Progenitor cell of endocrine pancreas (in vitro differentiated cells): Measurements from ENCODE around the gene RSPH1. TPM values are rescaled to one million over a fixed set of nuclear protein-coding genes. Genes with fewer than 3 reads are reported as not detected.

Experiments used
- DNase-seq: peaks from one replicate; pipeline ENCODE4 v3.0.0; 2021; ENCODE audit warnings: low spot score; ENCODE audit not compliant: unreplicated experiment
- H3K27ac Mint-ChIP-seq: 2 replicates; pipeline ENCODE4 v1.8.0; 2021; ENCODE audit warnings: mild to moderate bottlenecking, moderate library complexity, mixed read lengths
- H3K27me3 Mint-ChIP-seq: 2 replicates; pipeline ENCODE4 v1.8.0; 2021; ENCODE audit warnings: mixed read lengths
- H3K36me3 Mint-ChIP-seq: 2 replicates; pipeline ENCODE4 v1.8.0; 2022; ENCODE audit warnings: mixed read lengths; ENCODE audit not compliant: insufficient read depth
- H3K4me1 Mint-ChIP-seq: 2 replicates; pipeline ENCODE4 v1.8.0; 2021; ENCODE audit warnings: low read depth, mixed read lengths
- H3K4me3 Mint-ChIP-seq: 2 replicates; pipeline ENCODE4 v1.8.0; 2021; ENCODE audit warnings: low read depth, mild to moderate bottlenecking, moderate library complexity, mixed read lengths
- H3K9me3 Mint-ChIP-seq: 2 replicates; pipeline ENCODE4 v1.8.0; 2021; ENCODE audit warnings: low read depth, mixed read lengths
- CTCF ChIP-seq: fragments of 200-600 bp; sonication (generic); IDR thresholded peaks from one replicate; pipeline ENCODE4 v1.5.0; 2021; ENCODE audit warnings: antibody characterized with exemption, mild to moderate bottlenecking; ENCODE audit not compliant: unreplicated experiment
- total RNA-seq: library from RNA; stranded (reverse); gene quantifications from 2 replicates; pipeline ENCODE4 v1.2.1, GENCODE V29; 2021

Gene RSPH1
- total RNA-seq, 1 donor from 2014 or later: 7.1 TPM

- H3K4me1 Mint-ChIP-seq: peaks cover 3% of the 10 kb centered on the region
- DNase-seq: no peak
- no peak for TF ChIP-seq CTCF
- H3K9me3 Mint-ChIP-seq: no peaks in the 10 kb centered on the region
- no peak overlapping the region for H3K27ac Mint-ChIP-seq
- no peak overlapping the region for H3K4me3 Mint-ChIP-seq
- H3K36me3 Mint-ChIP-seq: no peaks in the 10 kb centered on the region
- H3K27me3 Mint-ChIP-seq: peaks cover 35% of the 10 kb centered on the region
These were observed 69.0 kb downstream of the RSPH1 start for GRCh38 chr21:42426876-42427480.

- Mint-ChIP-seq H3K4me1 (peaks cover 3% of the 10 kb centered on the region), H3K36me3 (no peaks in the 10 kb centered on the region), H3K9me3 (no peaks in the 10 kb centered on the region), H3K4me3 (no peak overlapping the region), H3K27ac (no peak overlapping the region), H3K27me3 (peaks cover 33% of the 10 kb centered on the region)
- TF ChIP-seq CTCF: no peak
- no peak for DNase-seq
These were observed 69.6 kb downstream of the RSPH1 start for GRCh38 chr21:42426424-42426823.

- DNase-seq: no peak
- TF ChIP-seq CTCF: no peak
- Mint-ChIP-seq H3K4me3 (no peak overlapping the region), H3K27me3 (peaks cover 38% of the 10 kb centered on the region), H3K36me3 (no peaks in the 10 kb centered on the region), H3K27ac (no peak overlapping the region), H3K9me3 (no peaks in the 10 kb centered on the region), H3K4me1 (peaks cover 3% of the 10 kb centered on the region)
These were observed 70.4 kb downstream of the RSPH1 start for GRCh38 chr21:42425591-42425990.

GRCh38 chr21:42424914-42425541 is 71.0 kb downstream of the RSPH1 start:
- TF ChIP-seq CTCF: no peak
- Mint-ChIP-seq H3K27me3 (peaks cover 38% of the 10 kb centered on the region), H3K27ac (no peak overlapping the region), H3K9me3 (no peaks in the 10 kb centered on the region), H3K4me3 (no peak overlapping the region), H3K4me1 (peaks cover 3% of the 10 kb centered on the region), H3K36me3 (no peaks in the 10 kb centered on the region)
- no peak for DNase-seq

- no peak for TF ChIP-seq CTCF
- Mint-ChIP-seq H3K27ac (no peak overlapping the region), H3K9me3 (no peaks in the 10 kb centered on the region), H3K36me3 (no peaks in the 10 kb centered on the region), H3K27me3 (peaks cover 41% of the 10 kb centered on the region), H3K4me3 (no peak overlapping the region), H3K4me1 (peaks cover 3% of the 10 kb centered on the region)
- DNase-seq: no peak
These were observed 72.3 kb downstream of the RSPH1 start for GRCh38 chr21:42423685-42424084.
